Cerebellar nuclear complex (tissue), 1 donor: ENCODE data around the gene GALNTL6.
"Not testable (repeated sequence)": the region's sequence is repeated elsewhere in the genome, so short reads cannot be mapped to it uniquely, and the experiment has no call there.

Experiments used
- DNase-seq, 2 experiments: peaks; one replicate each; lab custom pipeline; 2025; lab: John Stamatoyannopoulos, UW

The GALNTL6 gene

GRCh38 chr4:172666711-172667368 lies 853.6 kb downstream of the GALNTL6 start:
- no peak for DNase-seq

GRCh38 chr4:172674811-172675210 lies 861.6 kb downstream of the GALNTL6 start:
- DNase-seq: no peak

- no peak for DNase-seq
These were observed 862.0 kb downstream of the GALNTL6 start for GRCh38 chr4:172675232-172675631.

- no peak for DNase-seq
These were observed 867.5 kb downstream of the GALNTL6 start for GRCh38 chr4:172680691-172681090.

- no peak for DNase-seq
These were observed 869.8 kb downstream of the GALNTL6 start for GRCh38 chr4:172683021-172683420.

GRCh38 chr4:172686021-172686420 lies 872.8 kb downstream of the GALNTL6 start:
- DNase-seq: no peak

GRCh38 chr4:172688534-172688933 lies 875.3 kb downstream of the GALNTL6 start:
- DNase-seq: no peak

- DNase-seq: no peak
These were observed 878.3 kb downstream of the GALNTL6 start for GRCh38 chr4:172691552-172691951.

- DNase-seq: no peak
These were observed 879.5 kb downstream of the GALNTL6 start for GRCh38 chr4:172692701-172693100.

GRCh38 chr4:172698256-172698655 lies 885.1 kb downstream of the GALNTL6 start:
- DNase-seq: no peak

GRCh38 chr4:172705565-172705964 lies 892.4 kb downstream of the GALNTL6 start:
- no peak for DNase-seq

GRCh38 chr4:172706000-172706399 lies 892.8 kb downstream of the GALNTL6 start:
- no peak for DNase-seq

- DNase-seq: no peak
These were observed 894.4 kb downstream of the GALNTL6 start for GRCh38 chr4:172707622-172708021.

GRCh38 chr4:172708184-172708583 lies 895.0 kb downstream of the GALNTL6 start:
- no peak for DNase-seq

- no peak for DNase-seq
These were observed 896.2 kb downstream of the GALNTL6 start for GRCh38 chr4:172709376-172709775.

- DNase-seq: no peak
These were observed 903.1 kb downstream of the GALNTL6 start for GRCh38 chr4:172716291-172716690.

- no peak for DNase-seq
These were observed 908.5 kb downstream of the GALNTL6 start for GRCh38 chr4:172721659-172722058.

GRCh38 chr4:172725581-172725980 lies 912.4 kb downstream of the GALNTL6 start:
- DNase-seq: no peak

- DNase-seq: no peak
These were observed 912.8 kb downstream of the GALNTL6 start for GRCh38 chr4:172726001-172726423.

GRCh38 chr4:172727631-172728030 lies 914.4 kb downstream of the GALNTL6 start:
- no peak for DNase-seq

- DNase-seq: not testable (repeated sequence)
These were observed 920.4 kb downstream of the GALNTL6 start for GRCh38 chr4:172733645-172734044.

- no peak for DNase-seq
These were observed 921.4 kb downstream of the GALNTL6 start for GRCh38 chr4:172734555-172734954.

- DNase-seq: no peak
These were observed 922.8 kb downstream of the GALNTL6 start for GRCh38 chr4:172736046-172736445.

- DNase-seq: no peak
These were observed 927.2 kb downstream of the GALNTL6 start for GRCh38 chr4:172740434-172740833.
